Metanephros (tissue), 1 donor: ENCODE data around the gene ZNF691. TPM values are rescaled to one million over a fixed set of nuclear protein-coding genes. Genes with fewer than 3 reads are reported as not detected.

Experiments
- total RNA-seq: library from RNA; depleted of rRNA; stranded (reverse); fragments of >200 nt; gene quantifications from one replicate; pipeline ENCODE4 v1.2.3, GENCODE V29; 2014

ZNF691 gene, protein sequence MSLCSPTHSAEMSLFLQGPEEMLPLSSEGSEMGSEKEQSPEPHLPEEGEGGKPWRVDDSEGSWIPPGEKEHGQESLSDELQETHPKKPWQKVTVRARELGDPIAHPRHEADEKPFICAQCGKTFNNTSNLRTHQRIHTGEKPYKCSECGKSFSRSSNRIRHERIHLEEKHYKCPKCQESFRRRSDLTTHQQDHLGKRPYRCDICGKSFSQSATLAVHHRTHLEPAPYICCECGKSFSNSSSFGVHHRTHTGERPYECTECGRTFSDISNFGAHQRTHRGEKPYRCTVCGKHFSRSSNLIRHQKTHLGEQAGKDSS
- total RNA-seq: 14.1 TPM

GRCh38 chr1:42846257-42847110, at the start of gene ZNF691:
ZNF691 (plus strand) TSS chr1:42846613; CDS start chr1:42849659, 3,046 bp downstream.

DNA sequence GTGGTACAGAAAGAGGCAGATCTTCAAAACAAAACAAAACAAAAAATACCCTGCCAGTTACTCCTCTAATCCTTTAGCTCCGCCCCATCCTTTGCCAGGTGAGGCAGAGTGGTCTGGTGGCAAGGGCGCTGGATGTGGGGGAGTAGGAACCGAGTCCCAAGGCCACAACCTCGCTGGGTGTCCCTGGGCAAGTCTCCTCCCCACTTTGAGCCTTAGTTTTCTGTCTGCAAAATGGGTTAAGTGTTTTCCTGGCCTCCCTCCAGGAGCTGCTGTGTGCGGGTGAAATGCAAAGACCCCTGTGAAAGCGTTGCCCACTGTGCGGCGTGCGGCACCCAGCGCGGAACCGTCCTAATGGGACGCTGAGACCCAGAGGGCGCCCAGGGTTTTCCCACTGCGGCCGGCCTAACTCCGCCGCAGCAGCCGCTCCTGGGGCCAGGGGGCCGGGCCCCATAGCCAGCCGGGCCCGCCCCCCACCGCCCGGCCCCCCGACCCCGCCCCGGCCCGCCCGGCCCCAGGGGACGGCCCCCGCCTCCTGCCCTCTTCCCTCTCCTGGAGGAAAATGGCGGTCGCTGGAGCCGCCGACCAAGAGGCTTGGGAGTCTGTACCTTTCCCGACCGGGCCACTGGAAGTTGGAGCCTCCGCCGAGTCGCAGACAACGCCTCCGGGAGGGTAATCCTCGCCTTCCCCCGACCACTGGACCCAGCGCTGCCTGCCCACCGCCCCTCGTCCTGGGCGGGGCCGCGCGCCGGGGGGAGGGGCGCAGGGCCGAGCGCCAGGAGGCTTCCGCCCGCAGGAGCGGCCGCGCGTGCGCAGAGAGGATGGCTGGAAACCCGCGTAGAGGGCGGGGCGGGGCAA, 29.6 kb upstream of the ZNF691 start, which contains the start of the genes ERMAP and SVBP:
TSS of gene ERMAP (plus strand) at position 538 of the 855 bp plus-strand sequence. CDS start 13,327 bp downstream, outside the sequence.
TSS of gene SVBP (minus strand) at position 813 of the 855 bp plus-strand sequence. CDS start 853 bp downstream, outside the sequence.

Other genes with a start within 250 kb of the ZNF691 start
- gene PPIH, start 188.2 kb upstream of the ZNF691 start, total RNA-seq: 25.9 TPM
- gene YBX1, start 164.2 kb upstream of the ZNF691 start, total RNA-seq: 289 TPM
- 93.1 TPM for gene CLDN19, start 106.4 kb upstream of the ZNF691 start, total RNA-seq
- gene P3H1, start 79.6 kb upstream of the ZNF691 start, total RNA-seq: 49.4 TPM
- gene C1orf50, start 79.4 kb upstream of the ZNF691 start, total RNA-seq: 3.7 TPM
- gene TMEM269, start 61.6 kb upstream of the ZNF691 start, total RNA-seq: 0.47 TPM
- 14.5 TPM for gene ERMAP, start 29.5 kb upstream of the ZNF691 start, total RNA-seq
- gene SVBP, start 29.2 kb upstream of the ZNF691 start, total RNA-seq: 19.0 TPM
- 274 TPM for gene SLC2A1, start 112.3 kb downstream of the ZNF691 start, total RNA-seq